Neural cell (in vitro differentiated cells): Measurements from ENCODE around the gene ANXA5.

Source experiments
- CTCF ChIP-seq: fragments of 450-650 bp; IDR thresholded peaks from 2 replicates; pipeline ENCODE4 v1.5.1; 2014; ENCODE audit warnings: antibody characterized with exemption, mild to moderate bottlenecking, moderate library complexity; ENCODE audit not compliant: poor library complexity, severe bottlenecking
- EP300 ChIP-seq: fragments of 450-650 bp; conservative IDR thresholded peaks from 2 replicates; pipeline ENCODE4 v1.6.1; 2014; ENCODE audit warnings: antibody characterized with exemption, mild to moderate bottlenecking, moderate library complexity; ENCODE audit not compliant: poor library complexity, severe bottlenecking
- EZH2 ChIP-seq: fragments of 200-600, 300-800 bp; shearing (Covaris generic), sonication (generic); IDR thresholded peaks from 2 replicates; pipeline ENCODE4 v1.6.1; 2014; ENCODE audit warnings: antibody characterized with exemption, low read length, borderline replicate concordance, mild to moderate bottlenecking; ENCODE audit not compliant: insufficient read depth, poor library complexity, severe bottlenecking
- POLR2AphosphoS5 ChIP-seq: IDR thresholded peaks from 2 replicates; pipeline ENCODE4 v1.6.1; 2012
- REST ChIP-seq: IDR thresholded peaks from 2 replicates; pipeline ENCODE4 v1.6.1; 2012; ENCODE audit warnings: borderline replicate concordance
- SMC3 ChIP-seq: fragments of 450-650 bp; conservative IDR thresholded peaks from 2 replicates; pipeline ENCODE4 v1.6.1; 2014; ENCODE audit warnings: antibody characterized with exemption, mild to moderate bottlenecking, moderate library complexity; ENCODE audit not compliant: poor library complexity

- no peak for TF ChIP-seq EP300
- TF ChIP-seq REST: no peak
- TF ChIP-seq POLR2AphosphoS5: no peak
- TF ChIP-seq EZH2: no peak
- no peak for TF ChIP-seq CTCF
- no peak for TF ChIP-seq SMC3
Observed at GRCh38 chr4:121733942-121734341, 37.2 kb upstream of the ANXA5 start.
